IMR-90 (cell line): ENCODE data around the gene LINC00305. TPM values are rescaled to one million over a fixed set of nuclear protein-coding genes. Genes with fewer than 3 reads are reported as not detected.

Experiments
- ATAC-seq: fragments of 200-7000 bp; cut with Tn5 transposase; 2 replicates; pipeline ENCODE4 v1.9.1; 2020; ENCODE audit warnings: low read depth, mild to moderate bottlenecking, moderate library complexity
- BruUV-seq: library from RNA; stranded (reverse); fragments of 400-500 nt; replicated peaks from 2 replicates; lab custom pipeline; 2021; lab: Mats Ljungman, UMichigan
- CTCF ChIA-PET: fragments of 300-600 bp; formaldehyde crosslinking; extraction: SDS; loops from one replicate; lab custom pipeline; 2021; ENCODE audit warnings: antibody characterized with exemption; lab: Yijun Ruan, JAX
- POLR2A ChIA-PET: fragments of 300-600 bp; sonication (Branson Sonifier 250); formaldehyde crosslinking; loops from one replicate; lab custom pipeline; 2022; ENCODE audit warnings: antibody characterized with exemption; ENCODE audit not compliant: unreplicated experiment; lab: Charles Lee
- DNase-seq: peaks from one replicate; pipeline ENCODE4 v3.0.0; 2013
- H2AFZ ChIP-seq: replicated peaks from 2 replicates; pipeline ENCODE3; 2013; ENCODE audit warnings: low read length, mild to moderate bottlenecking; ENCODE audit not compliant: poor library complexity
- H2AK5ac ChIP-seq: 2 replicates; pipeline ENCODE4 v1.6.1; 2013; ENCODE audit warnings: low read depth, low read length, inconsistent platforms
- H2AK9ac ChIP-seq: replicated peaks from 2 replicates; pipeline ENCODE3; 2013; ENCODE audit warnings: mild to moderate bottlenecking, low read depth, low read length, moderate library complexity; ENCODE audit not compliant: poor library complexity
- H2BK120ac ChIP-seq: 2 replicates; pipeline ENCODE4 v1.6.1; 2013; ENCODE audit warnings: low read depth, low read length, inconsistent platforms
- H2BK15ac ChIP-seq: 3 replicates; pipeline ENCODE4 v1.6.1; 2013; ENCODE audit warnings: low read depth, low read length, inconsistent platforms
- H2BK20ac ChIP-seq: 2 replicates; pipeline ENCODE4 v1.6.1; 2013; ENCODE audit warnings: low read depth, mild to moderate bottlenecking, inconsistent platforms, low read length, moderate library complexity
- H2BK5ac ChIP-seq: 2 replicates; pipeline ENCODE4 v1.6.1; 2013; ENCODE audit warnings: mild to moderate bottlenecking, low read depth, low read length, inconsistent platforms; ENCODE audit not compliant: poor library complexity, severe bottlenecking
- H3K14ac ChIP-seq: replicated peaks from 2 replicates; pipeline ENCODE4 v1.6.1; 2013; ENCODE audit warnings: low read depth, low read length, inconsistent platforms
- H3K18ac ChIP-seq: 2 replicates; pipeline ENCODE4 v1.6.1; 2013; ENCODE audit warnings: low read depth, low read length, control low read depth
- H3K23ac ChIP-seq: 2 replicates; pipeline ENCODE4 v1.6.1; 2013; ENCODE audit warnings: low read depth, low read length, inconsistent platforms
- H3K27ac ChIP-seq: 2 replicates; pipeline ENCODE4 v1.5.1; 2013; ENCODE audit warnings: mild to moderate bottlenecking, control low read depth, low read length; ENCODE audit not compliant: insufficient read depth
- H3K27me3 ChIP-seq: 2 replicates; pipeline ENCODE4 v1.6.1; 2013; ENCODE audit warnings: low read length; ENCODE audit not compliant: control insufficient read depth, insufficient read depth
- H3K36me3 ChIP-seq: 2 replicates; pipeline ENCODE4 v1.6.1; 2013; ENCODE audit warnings: low read length, mixed read lengths; ENCODE audit not compliant: control insufficient read depth, insufficient read depth
- H3K4ac ChIP-seq: 2 replicates; pipeline ENCODE4 v1.6.1; 2013; ENCODE audit warnings: low read depth, low read length, inconsistent platforms
- H3K4me1 ChIP-seq: 2 replicates; pipeline ENCODE4 v1.6.1; 2013; ENCODE audit warnings: low read length, mixed read lengths; ENCODE audit not compliant: control insufficient read depth, insufficient read depth
- H3K4me2 ChIP-seq: 2 replicates; pipeline ENCODE4 v1.6.1; 2013; ENCODE audit warnings: low read depth, mild to moderate bottlenecking, control low read depth, low read length, moderate library complexity
- H3K4me3 ChIP-seq: 2 replicates; pipeline ENCODE4 v1.5.1; 2013; ENCODE audit warnings: low read depth, mild to moderate bottlenecking, control low read depth, low read length, moderate library complexity; ENCODE audit not compliant: insufficient read depth
- H3K56ac ChIP-seq: 2 replicates; pipeline ENCODE4 v1.6.1; 2013; ENCODE audit warnings: low read length, inconsistent platforms; ENCODE audit not compliant: insufficient read depth; ENCODE audit errors: extremely low read depth
- H3K79me1 ChIP-seq, 2 experiments: 2 replicates each; pipeline ENCODE4 v1.6.1; 2013; ENCODE audit warnings: low read length in 2 of 2, inconsistent platforms in 1 of 2, low read depth in 1 of 2
- H3K9ac ChIP-seq: 2 replicates; pipeline ENCODE4 v1.6.1; 2013; ENCODE audit warnings: low read depth, low read length, control low read depth
- H3K9me1 ChIP-seq: 2 replicates; pipeline ENCODE4 v1.6.1; 2013; ENCODE audit warnings: low read length, inconsistent platforms; ENCODE audit not compliant: insufficient read depth
- H3K9me3 ChIP-seq: 2 replicates; pipeline ENCODE4 v1.6.1; 2013; ENCODE audit warnings: low read length; ENCODE audit not compliant: control insufficient read depth, insufficient read depth
- H4K20me1 ChIP-seq: 2 replicates; pipeline ENCODE4 v1.6.1; 2013; ENCODE audit warnings: low read length, inconsistent platforms; ENCODE audit not compliant: insufficient read depth
- H4K5ac ChIP-seq: 2 replicates; pipeline ENCODE4 v1.6.1; 2013; ENCODE audit warnings: mild to moderate bottlenecking, low read depth, low read length, control low read depth
- H4K8ac ChIP-seq, 2 experiments: 2 replicates each; pipeline ENCODE4 v1.6.1; 2013; ENCODE audit warnings: low read depth in 2 of 2, low read length in 2 of 2, control low read depth in 1 of 2, inconsistent platforms in 1 of 2
- H4K91ac ChIP-seq: 2 replicates; pipeline ENCODE4 v1.6.1; 2013; ENCODE audit warnings: low read depth, low read length, inconsistent platforms; ENCODE audit not compliant: insufficient read depth
- BHLHE40 ChIP-seq: fragments of 150-350 bp; IDR thresholded peaks from 2 replicates; pipeline ENCODE4 v1.6.1; 2016; ENCODE audit warnings: mild to moderate bottlenecking, low read depth, low read length
- CEBPB ChIP-seq: IDR thresholded peaks from 2 replicates; pipeline ENCODE4 v1.6.1; 2012; ENCODE audit warnings: low read depth, low read length, improper control_type of control experiment
- CHD1 ChIP-seq: IDR thresholded peaks from 2 replicates; pipeline ENCODE4 v1.6.1; 2012; ENCODE audit warnings: low read depth, low read length, improper control_type of control experiment
- ELK1 ChIP-seq: fragments of 150-350 bp; IDR thresholded peaks from 2 replicates; pipeline ENCODE4 v1.6.1; 2016; ENCODE audit warnings: low read depth, mild to moderate bottlenecking, low read length, moderate library complexity, borderline replicate concordance
- MAFK ChIP-seq: IDR thresholded peaks from 2 replicates; pipeline ENCODE4 v1.6.1; 2012; ENCODE audit warnings: low read depth, low read length, improper control_type of control experiment
- POLR2A ChIP-seq: IDR thresholded peaks from 2 replicates; pipeline ENCODE4 v1.6.1; 2012; ENCODE audit warnings: mild to moderate bottlenecking, low read depth, low read length
- RAD21 ChIP-seq: IDR thresholded peaks from 2 replicates; pipeline ENCODE4 v1.6.1; 2012; ENCODE audit warnings: low read length, improper control_type of control experiment
- RFX5 ChIP-seq: IDR thresholded peaks from 2 replicates; pipeline ENCODE4 v1.8.0; 2012; ENCODE audit warnings: low read depth, mild to moderate bottlenecking, low read length, moderate library complexity
- USF2 ChIP-seq: fragments of 150-350 bp; IDR thresholded peaks from 2 replicates; pipeline ENCODE4 v1.6.1; 2017; ENCODE audit warnings: mild to moderate bottlenecking, antibody characterized with exemption, low read length, low read depth
- WGBS, 2 experiments: methylation state at CpG; one replicate each; pipeline versions ENCODE4 v1.1.5 to v1.1.7; 2013; ENCODE audit warnings: missing lambda C conversion rate in 2 of 2; ENCODE audit not compliant: insufficient read length in 1 of 2; ENCODE audit errors: extremely low coverage in 2 of 2; 5-methylcytosine and 5-hydroxymethylcytosine counted together
- dilution Hi-C: fragments of 300-500 bp; cut with HindIII; formaldehyde crosslinking; loops from one replicate; pipeline ENCODE4 v1.14.3; 2018; ENCODE audit warnings: low sequenced_read_pairs; ENCODE audit not compliant: unreplicated experiment
- in situ Hi-C: fragments of 300-500 bp; cut with MboI; formaldehyde crosslinking; loops from 3 replicates; pipeline ENCODE4 v1.14.3; 2019; ENCODE audit warnings: low sequenced_read_pairs, inconsistent platforms, mixed read lengths
- intact Hi-C: fragments of 100-400 bp; cut with micrococcal nuclease; formaldehyde crosslinking; loops from 2 replicates; pipeline ENCODE4 v1.10.0; 2022
- polyA plus RNA-seq, 3 experiments: library from polyadenylated mRNA; depleted of rRNA; stranded (reverse); fragments of >200 nt; gene quantifications; 2 replicates each; pipeline ENCODE4 v1.2.3, GENCODE V29; 2012; ENCODE audit warnings: low replicate concordance in 1 of 3
- total RNA-seq: library from RNA; depleted of rRNA; stranded (reverse); fragments of >200 nt; gene quantifications from 2 replicates; pipeline ENCODE4 v1.2.3, GENCODE V29; 2012

Gene LINC00305
- total and polyA plus RNA-seq, 2 of the 4 experiments (the other 2 are of a cell fraction), result not detected

- H2AK5ac ChIP-seq, result no peak overlapping the region
- no peaks in the 10 kb centered on the region for H3K4me1 ChIP-seq
- CTCF ChIA-PET, result no interaction called here
- H2BK5ac ChIP-seq, result no peak overlapping the region
- no peaks in the 10 kb centered on the region for H3K36me3 ChIP-seq
- no peaks in the 10 kb centered on the region for H3K27me3 ChIP-seq
- no peaks in the 10 kb centered on the region for H3K9me1 ChIP-seq
- TF ChIP-seq MAFK (no peak), BHLHE40 (no peak), POLR2A (no peak), ELK1 (no peak), RFX5 (no peak), USF2 (no peak), CHD1 (no peak), RAD21 (no peak), CEBPB (no peak)
- 43% methylated on average over 2 of the region's 11 CpGs; no CpG with 5 or more reads in 1 of the 2 experiments for WGBS, 2 experiments
- H3K23ac ChIP-seq, result no peak overlapping the region
- dilution Hi-C loops (no loop called here), in situ Hi-C loops (loop anchor here (25.0 kb wide), 1 partner anchor 87 kb away; no protein-coding TSS in a partner anchor), intact Hi-C loops (no loop called here)
- no peak overlapping the region for H3K18ac ChIP-seq
- H3K4ac ChIP-seq, result no peak overlapping the region
- H4K8ac ChIP-seq, result no peak overlapping the region
- H4K20me1 ChIP-seq, result no peaks in the 10 kb centered on the region
- H3K27ac ChIP-seq, result no peak overlapping the region
- no peak overlapping the region for H3K56ac ChIP-seq
- ATAC-seq (no peak), DNase-seq (no peak)
- no peak overlapping the region for H3K14ac ChIP-seq
- H2BK15ac ChIP-seq, result no peak overlapping the region
- no TSS peak for BruUV-seq
- H3K9ac ChIP-seq, result no peak overlapping the region
- H3K79me1 ChIP-seq, result no peaks in the 10 kb centered on the region
- H4K5ac ChIP-seq, result no peak overlapping the region
- no peak overlapping the region for H2AK9ac ChIP-seq
- no peak overlapping the region for H2BK120ac ChIP-seq
- H2AFZ ChIP-seq, result no peak overlapping the region
- H3K9me3 ChIP-seq, result peaks cover 18% of the 10 kb centered on the region
- H4K91ac ChIP-seq, result no peak overlapping the region
- POLR2A ChIA-PET, result no interaction called here
- H3K4me2 ChIP-seq, result no peak overlapping the region
- no peak overlapping the region for H3K4me3 ChIP-seq
- no peak overlapping the region for H2BK20ac ChIP-seq
Observed at GRCh38 chr18:64149916-64150438, 1.1 kb upstream of the LINC00305 start.
